ENCODE measurements around the gene CA10. TPM values are rescaled to one million over a fixed set of nuclear protein-coding genes. Genes with fewer than 3 reads are reported as not detected.

CA10 gene
- total RNA-seq, 2 experiments from 2014 or later = not detected

- Mint-ChIP-seq H3K4me1 (ENCODE audit: low read depth) (no peaks in the 10 kb centered on the region), H3K9me3 (no peaks in the 10 kb centered on the region), H3K27me3 (peaks cover 4% of the 10 kb centered on the region), H3K27ac (no peak overlapping the region), H3K4me3 (no peak overlapping the region), H3K36me3 (ENCODE audit: low read depth) (no peaks in the 10 kb centered on the region)
- H3K27ac ChIP-seq (ENCODE audit: low read depth in 1 of 2, low read length in 2 of 2) = no peak overlapping the region
- CTCF ChIA-PET = no interaction called here
- H3K9me3 ChIP-seq (ENCODE audit: control insufficient read depth in 1 of 2, insufficient read depth in 1 of 2, low read length in 2 of 2) = no peaks in the 10 kb centered on the region
- no peak for ATAC-seq (ENCODE audit: poor library complexity)
- no peak for DNase-seq
- POLR2A ChIA-PET = no interaction called here
- H3K4me1 ChIP-seq (ENCODE audit: insufficient read depth, low read length) = no peaks in the 10 kb centered on the region
- peaks cover 0 to 3% of the 10 kb centered on the region in 2 experiments for H3K27me3 ChIP-seq (ENCODE audit: control insufficient read depth in 1 of 2, insufficient read depth in 2 of 2, low read length in 2 of 2)
- no peaks in the 10 kb centered on the region for H3K36me3 ChIP-seq (ENCODE audit: insufficient read depth, low read length)
- no peak for TF ChIP-seq CTCF (IDR thresholded peaks at IDR 0.05)
- intact Hi-C loops (cut with DNase I, micrococcal nuclease) = no loop called here
- no peak overlapping the region for H3K4me3 ChIP-seq (ENCODE audit: low read length)
Observed at GRCh38 chr17:52149626-52150025, 8.9 kb downstream of the CA10 start.

GRCh38 chr17:52148969-52149351, 9.6 kb downstream of the CA10 start:
- POLR2A ChIA-PET = no interaction called here

GRCh38 chr17:52148288-52148968, 10.1 kb downstream of the CA10 start:
- H3K36me3 Mint-ChIP-seq (ENCODE audit: low read depth) = no peaks in the 10 kb centered on the region
- Histone ChIP-seq H3K27me3 (ENCODE audit: control insufficient read depth in 1 of 2, insufficient read depth in 2 of 2, low read length in 2 of 2) (no peaks in the 10 kb centered on the region), H3K4me3 (ENCODE audit: low read length) (no peak overlapping the region), H3K27ac (ENCODE audit: low read depth in 1 of 2, low read length in 2 of 2) (no peak overlapping the region), H3K9me3 (ENCODE audit: control insufficient read depth in 1 of 2, insufficient read depth in 1 of 2, low read length in 2 of 2) (no peaks in the 10 kb centered on the region), H3K4me1 (ENCODE audit: insufficient read depth, low read length) (no peaks in the 10 kb centered on the region), H3K36me3 (ENCODE audit: insufficient read depth, low read length) (no peaks in the 10 kb centered on the region)
- ChIA-PET POLR2A (no interaction called here), CTCF (no interaction called here)
- intact Hi-C loops (cut with DNase I, micrococcal nuclease) = no loop called here
- no peak overlapping the region for H3K4me3 Mint-ChIP-seq
- TF ChIP-seq CTCF (IDR thresholded peaks at IDR 0.05) = no peak
- H3K27me3 Mint-ChIP-seq = peaks cover 4% of the 10 kb centered on the region
- no peaks in the 10 kb centered on the region for H3K4me1 Mint-ChIP-seq (ENCODE audit: low read depth)
- DNase-seq (no peak), ATAC-seq (ENCODE audit: poor library complexity) (no peak)
- no peaks in the 10 kb centered on the region for H3K9me3 Mint-ChIP-seq
- H3K27ac Mint-ChIP-seq = no peak overlapping the region

More at GRCh38 chr17:52148969-52149351, 9.6 kb downstream of the CA10 start:
- no peak overlapping the region for H3K4me3 Mint-ChIP-seq
- no peaks in the 10 kb centered on the region for H3K4me1 Mint-ChIP-seq (ENCODE audit: low read depth)
- Histone ChIP-seq H3K4me3 (ENCODE audit: low read length) (no peak overlapping the region), H3K27ac (ENCODE audit: low read depth in 1 of 2, low read length in 2 of 2) (no peak overlapping the region), H3K27me3 (ENCODE audit: control insufficient read depth in 1 of 2, insufficient read depth in 2 of 2, low read length in 2 of 2) (no peaks in the 10 kb centered on the region), H3K9me3 (ENCODE audit: control insufficient read depth in 1 of 2, insufficient read depth in 1 of 2, low read length in 2 of 2) (no peaks in the 10 kb centered on the region), H3K36me3 (ENCODE audit: insufficient read depth, low read length) (no peaks in the 10 kb centered on the region), H3K4me1 (ENCODE audit: insufficient read depth, low read length) (no peaks in the 10 kb centered on the region)
- intact Hi-C loops (cut with DNase I, micrococcal nuclease) = no loop called here
- H3K27me3 Mint-ChIP-seq = peaks cover 2% of the 10 kb centered on the region
- CTCF ChIA-PET = no interaction called here
- H3K27ac Mint-ChIP-seq = no peak overlapping the region
- ATAC-seq (ENCODE audit: poor library complexity) (no peak), DNase-seq (no peak)
- no peaks in the 10 kb centered on the region for H3K9me3 Mint-ChIP-seq
- no peaks in the 10 kb centered on the region for H3K36me3 Mint-ChIP-seq (ENCODE audit: low read depth)
- TF ChIP-seq CTCF (IDR thresholded peaks at IDR 0.05) = no peak
